Lung (tissue), 12 donors: ENCODE measurements around the gene TMTC2. TPM values are rescaled to one million over a fixed set of nuclear protein-coding genes. Genes with fewer than 3 reads are reported as not detected.

Experiments used
- ATAC-seq: fragments of 200-7000 bp; cut with Tn5 transposase; one replicate; pipeline ENCODE4 v1.9.1; 2020; ENCODE audit warnings: moderate number of reproducible peaks; ENCODE audit not compliant: insufficient read depth, low FRiP score
- DNase-seq, 3 donors: peaks; one replicate each; pipeline ENCODE4 v3.0.0-alpha.2; 2013 to 2017
- H3K27ac ChIP-seq, 2 donors: one replicate each; pipeline ENCODE4 v1.5.1; 2013; ENCODE audit warnings: mild to moderate bottlenecking in 2 of 2, moderate library complexity in 2 of 2, control low read depth in 1 of 2, inconsistent platforms in 1 of 2, low read depth in 1 of 2, low read length in 1 of 2
- H3K27me3 ChIP-seq, 3 donors: one replicate each; pipeline ENCODE4 v1.5.1; 2013; ENCODE audit warnings: low read length in 2 of 3; ENCODE audit not compliant: control insufficient read depth in 3 of 3, insufficient read depth in 3 of 3
- H3K36me3 ChIP-seq, 4 donors: one replicate each; pipeline ENCODE4 v1.5.1; 2013; ENCODE audit warnings: low read length in 4 of 4, mild to moderate bottlenecking in 1 of 4, moderate library complexity in 1 of 4; ENCODE audit not compliant: control insufficient read depth in 4 of 4, insufficient read depth in 4 of 4
- H3K4me1 ChIP-seq, 5 donors: one replicate each; pipeline ENCODE4 v1.5.1; 2013; ENCODE audit warnings: low read length in 5 of 5, mild to moderate bottlenecking in 2 of 5, moderate library complexity in 1 of 5; ENCODE audit not compliant: control insufficient read depth in 5 of 5, insufficient read depth in 5 of 5
- H3K4me3 ChIP-seq: one replicate; pipeline ENCODE4 v1.5.1; 2013; ENCODE audit warnings: mild to moderate bottlenecking, control low read depth, moderate library complexity
- H3K9ac ChIP-seq, 2 donors: one replicate each; pipeline ENCODE4 v1.5.1; 2013; ENCODE audit warnings: low read length in 2 of 2, control low read depth in 1 of 2; ENCODE audit not compliant: insufficient read depth in 1 of 2
- H3K9me3 ChIP-seq, 4 donors: one replicate each; pipeline ENCODE4 v1.5.1; 2013; ENCODE audit warnings: low read length in 3 of 4, mild to moderate bottlenecking in 1 of 4, moderate library complexity in 1 of 4; ENCODE audit not compliant: control insufficient read depth in 4 of 4, insufficient read depth in 3 of 4
- CTCF ChIP-seq: IDR thresholded peaks from 2 replicates; pipeline ENCODE4 v1.5.1; 2012; ENCODE audit warnings: mild to moderate bottlenecking; ENCODE audit errors: control extremely low read depth, extremely low read depth
- WGBS, 2 donors: extraction: QIAGEN DNeasy Blood & Tissue Kit; methylation state at CpG; one replicate each; pipeline ENCODE4 v1.1.7; 2013; 5-methylcytosine and 5-hydroxymethylcytosine counted together
- polyA plus RNA-seq, 2 donors: library from polyadenylated mRNA; stranded (reverse); fragments of 200-250 nt; gene quantifications; one replicate each; pipeline ENCODE4 v1.2.1, GENCODE V29; 2013
- total RNA-seq, 2 donors: library from RNA; depleted of rRNA in 1 of 2; stranded (reverse); fragments of >200 nt in 1 of 2; gene quantifications; one replicate each; pipeline ENCODE4 v1.2.1, GENCODE V29; 2014 to 2021
- donor health status: control.
- donor health status: control.
- donor health status: Bipolar disorder and iron deficiency.
- donor health status: healthy.
- donor health status: DM: yes; HTN: yes; CAD: no.

Gene TMTC2
- total and polyA plus RNA-seq, 4 donors, result 5.3 to 77.1 (median 14.0) TPM

DNA sequence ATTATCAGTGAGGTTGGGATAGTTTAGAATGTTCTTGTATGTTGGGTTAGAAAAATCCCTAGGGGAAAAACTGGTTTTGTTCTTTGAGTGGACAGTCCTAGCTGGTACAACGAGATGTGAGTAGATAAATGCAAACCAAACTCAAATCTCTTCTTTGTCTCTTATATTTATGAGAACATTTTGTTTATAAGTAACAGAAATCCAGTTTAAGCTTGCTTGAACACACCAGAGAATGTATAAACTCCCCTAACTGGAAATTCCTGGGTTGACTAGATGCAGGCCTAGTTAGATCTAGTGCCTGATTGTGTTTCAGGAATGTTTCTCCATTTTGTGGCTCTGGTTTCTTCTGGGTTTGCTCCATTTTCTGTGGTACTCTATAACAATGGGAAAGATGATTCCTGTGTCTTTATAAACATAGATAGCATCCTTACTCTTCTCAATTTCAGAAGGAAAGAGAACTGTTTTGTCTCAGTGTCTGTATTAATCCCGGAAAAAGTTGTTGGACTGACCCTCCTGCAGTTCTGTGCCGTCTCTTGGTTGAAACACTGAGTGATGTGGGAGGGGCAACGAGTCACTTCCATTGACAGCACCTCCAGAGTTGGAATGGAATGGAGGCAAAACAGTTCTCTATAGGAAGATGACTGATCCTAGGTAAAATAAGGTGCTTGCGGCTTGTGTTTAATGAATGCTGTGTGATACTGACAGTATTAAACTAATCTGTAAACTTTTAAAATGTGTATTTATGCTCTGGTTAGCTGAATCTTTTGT is 244.8 kb downstream of the TMTC2 start:
- TF ChIP-seq CTCF, result no peak
- H3K9me3 ChIP-seq, result no peaks in the 10 kb centered on the region
- WGBS, 2 donors, result 92 to 93% methylated on average over 5 of the region's 5 CpGs
- ATAC-seq, result no peak
- no peak overlapping the region for H3K9ac ChIP-seq
- no peak overlapping the region for H3K4me3 ChIP-seq
- H3K27me3 ChIP-seq, result no peaks in the 10 kb centered on the region
- no peak overlapping the region for H3K27ac ChIP-seq
- H3K36me3 ChIP-seq, result peaks cover 0 to 4% (median 1%) of the 10 kb centered on the region in 4 donors
- no peaks in the 10 kb centered on the region for H3K4me1 ChIP-seq
- peak in 1 of 3 donors; percentile 31 for DNase-seq

DNA sequence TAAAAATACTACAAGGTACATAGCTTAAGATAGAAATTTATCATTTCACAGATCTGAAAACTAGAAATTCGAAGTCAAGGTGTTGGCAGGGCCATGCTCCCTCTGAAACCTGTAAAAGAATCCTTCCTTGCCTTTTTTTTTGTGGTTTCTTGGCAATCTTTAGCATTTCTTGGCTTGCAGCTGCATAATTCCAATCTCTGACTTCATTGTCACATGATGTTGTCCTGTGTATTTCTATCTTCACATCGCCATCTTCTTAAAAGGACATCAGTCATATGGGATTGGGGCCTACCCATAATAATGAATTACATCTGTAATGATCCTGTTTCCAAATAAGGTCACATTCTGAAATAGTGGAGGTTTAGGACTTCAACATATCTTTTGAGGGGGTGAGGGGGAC is 250.4 kb downstream of the TMTC2 start:
- no peak for TF ChIP-seq CTCF
- ATAC-seq (no peak), DNase-seq (no peak)
- Histone ChIP-seq H3K27ac (no peak overlapping the region), H3K4me1 (no peaks in the 10 kb centered on the region), H3K9ac (no peak overlapping the region), H3K36me3 (peaks cover 0 to 4% (median 1%) of the 10 kb centered on the region in 4 donors), H3K9me3 (no peaks in the 10 kb centered on the region), H3K27me3 (no peaks in the 10 kb centered on the region), H3K4me3 (no peak overlapping the region)
- 41 to 44% methylated on average over 2 of the region's 2 CpGs for WGBS, 2 donors

DNA sequence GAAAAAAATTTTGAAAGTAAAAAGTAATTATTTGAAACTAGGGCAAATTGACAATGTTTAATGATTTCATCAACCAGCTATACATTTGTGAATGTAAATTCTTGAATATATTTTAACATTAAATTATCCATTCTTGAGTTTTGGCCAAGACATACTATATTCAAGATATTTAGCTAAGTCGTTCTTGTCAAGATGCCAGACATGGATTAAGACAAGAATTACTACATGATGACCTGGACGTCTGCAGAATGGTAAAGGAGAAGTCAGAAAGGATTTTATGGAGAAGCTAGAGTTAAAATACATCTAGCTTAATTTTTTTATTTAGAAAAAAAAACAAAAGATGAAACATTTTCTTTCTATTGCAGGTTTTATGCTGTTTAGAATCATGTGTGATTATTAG is 255.8 kb downstream of the TMTC2 start:
- DNase-seq (peak in 1 of 3 donors; percentile 36), ATAC-seq (no peak)
- no peaks in the 10 kb centered on the region for H3K4me1 ChIP-seq
- no peak overlapping the region for H3K9ac ChIP-seq
- no peaks in the 10 kb centered on the region for H3K9me3 ChIP-seq
- H3K4me3 ChIP-seq, result no peak overlapping the region
- 52 to 57% methylated on average over 2 of the region's 2 CpGs for WGBS, 2 donors
- peaks cover 0 to 2% (median 0%) of the 10 kb centered on the region in 4 donors for H3K36me3 ChIP-seq
- TF ChIP-seq CTCF, result no peak
- H3K27me3 ChIP-seq, result no peaks in the 10 kb centered on the region
- no peak overlapping the region for H3K27ac ChIP-seq
